Peyer's patch (tissue), 4 donors: ENCODE measurements around the gene ZPR1.

Source experiments
- POLR2A ChIP-seq, 2 donors: fragments of 450-650 bp; IDR thresholded peaks; one replicate each; pipeline ENCODE4 v1.5.1; 2017; ENCODE audit warnings: antibody characterized with exemption in 2 of 2, mild to moderate bottlenecking in 2 of 2, moderate library complexity in 2 of 2
- TF ChIP-seq, protein P1 (sequence below), 6 experiments: fragments of 450-650 bp in 4 of 6; fragments of 200-600 bp in 2 of 6; sonication (generic) in 1 of 6; IDR thresholded peaks; one replicate each; pipeline ENCODE4 v1.5.1; 2017 to 2019; ENCODE audit warnings: antibody characterized with exemption in 6 of 6, mild to moderate bottlenecking in 3 of 6, moderate library complexity in 1 of 6

DNA sequence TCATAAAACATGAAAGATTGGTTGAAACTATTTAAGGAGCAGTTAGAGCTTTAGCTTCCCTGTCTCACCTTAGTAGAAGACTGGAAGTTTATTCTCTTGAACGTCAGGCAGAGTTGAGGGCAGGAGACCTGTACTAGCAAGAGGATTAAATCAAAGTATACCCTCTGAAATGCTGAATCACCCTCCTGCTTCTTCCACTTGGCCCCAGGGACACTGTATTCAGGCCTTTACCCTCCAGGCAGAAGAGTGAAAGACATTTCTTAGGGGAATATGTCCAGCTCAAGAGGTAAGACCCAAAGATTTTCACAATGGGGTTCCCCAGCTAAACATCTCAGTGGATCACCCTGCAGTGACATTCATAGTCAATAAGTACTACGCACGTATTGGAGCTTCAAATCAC, 23.4 kb upstream of the ZPR1 start:
- TF ChIP-seq, protein P1, sequence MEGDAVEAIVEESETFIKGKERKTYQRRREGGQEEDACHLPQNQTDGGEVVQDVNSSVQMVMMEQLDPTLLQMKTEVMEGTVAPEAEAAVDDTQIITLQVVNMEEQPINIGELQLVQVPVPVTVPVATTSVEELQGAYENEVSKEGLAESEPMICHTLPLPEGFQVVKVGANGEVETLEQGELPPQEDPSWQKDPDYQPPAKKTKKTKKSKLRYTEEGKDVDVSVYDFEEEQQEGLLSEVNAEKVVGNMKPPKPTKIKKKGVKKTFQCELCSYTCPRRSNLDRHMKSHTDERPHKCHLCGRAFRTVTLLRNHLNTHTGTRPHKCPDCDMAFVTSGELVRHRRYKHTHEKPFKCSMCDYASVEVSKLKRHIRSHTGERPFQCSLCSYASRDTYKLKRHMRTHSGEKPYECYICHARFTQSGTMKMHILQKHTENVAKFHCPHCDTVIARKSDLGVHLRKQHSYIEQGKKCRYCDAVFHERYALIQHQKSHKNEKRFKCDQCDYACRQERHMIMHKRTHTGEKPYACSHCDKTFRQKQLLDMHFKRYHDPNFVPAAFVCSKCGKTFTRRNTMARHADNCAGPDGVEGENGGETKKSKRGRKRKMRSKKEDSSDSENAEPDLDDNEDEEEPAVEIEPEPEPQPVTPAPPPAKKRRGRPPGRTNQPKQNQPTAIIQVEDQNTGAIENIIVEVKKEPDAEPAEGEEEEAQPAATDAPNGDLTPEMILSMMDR (IDR thresholded peaks at IDR 0.05), result no peak
- TF ChIP-seq POLR2A (IDR thresholded peaks at IDR 0.05), result no peak
